Stomach (tissue), 4 donors: ENCODE results near the gene DIS3L2.

Experiments
- CTCF ChIP-seq, 7 experiments: fragments of 450-650 bp in 4 of 7; fragments of 200-600 bp in 3 of 7; sonication (generic) in 3 of 7; IDR thresholded peaks; one replicate each; pipeline ENCODE4 v1.5.1; 2016 to 2019; ENCODE audit warnings: antibody characterized with exemption in 7 of 7, control low read depth in 2 of 7, mild to moderate bottlenecking in 1 of 7
- EP300 ChIP-seq: sonication (generic); formaldehyde crosslinking; IDR thresholded peaks from one replicate; pipeline ENCODE4 v1.6.1; 2017; ENCODE audit warnings: antibody characterized with exemption
- POLR2A ChIP-seq, 4 donors: fragments of 450-650 bp; IDR thresholded peaks; one replicate each; pipeline ENCODE4 v1.6.1; 2016; ENCODE audit warnings: antibody characterized with exemption in 4 of 4, control low read depth in 2 of 4, mild to moderate bottlenecking in 1 of 4, moderate library complexity in 1 of 4

- TF ChIP-seq EP300 (no peak), CTCF (IDR thresholded peaks at IDR 0.05) (no peak), POLR2A (IDR thresholded peaks at IDR 0.05) (no peak)
These were observed 42.0 kb upstream of the DIS3L2 start for GRCh38 chr2:231919341-231920035.
